Measurements from ENCODE around the gene NHLRC2. TPM values are rescaled to one million over a fixed set of nuclear protein-coding genes. Genes with fewer than 3 reads are reported as not detected.
"Not testable (repeated sequence)": the region's sequence is repeated elsewhere in the genome, so short reads cannot be mapped to it uniquely, and the experiment has no call there.

The NHLRC2 gene
- total RNA-seq, 1 donor, result 18.6 TPM

- TF ChIP-seq, protein P1, sequence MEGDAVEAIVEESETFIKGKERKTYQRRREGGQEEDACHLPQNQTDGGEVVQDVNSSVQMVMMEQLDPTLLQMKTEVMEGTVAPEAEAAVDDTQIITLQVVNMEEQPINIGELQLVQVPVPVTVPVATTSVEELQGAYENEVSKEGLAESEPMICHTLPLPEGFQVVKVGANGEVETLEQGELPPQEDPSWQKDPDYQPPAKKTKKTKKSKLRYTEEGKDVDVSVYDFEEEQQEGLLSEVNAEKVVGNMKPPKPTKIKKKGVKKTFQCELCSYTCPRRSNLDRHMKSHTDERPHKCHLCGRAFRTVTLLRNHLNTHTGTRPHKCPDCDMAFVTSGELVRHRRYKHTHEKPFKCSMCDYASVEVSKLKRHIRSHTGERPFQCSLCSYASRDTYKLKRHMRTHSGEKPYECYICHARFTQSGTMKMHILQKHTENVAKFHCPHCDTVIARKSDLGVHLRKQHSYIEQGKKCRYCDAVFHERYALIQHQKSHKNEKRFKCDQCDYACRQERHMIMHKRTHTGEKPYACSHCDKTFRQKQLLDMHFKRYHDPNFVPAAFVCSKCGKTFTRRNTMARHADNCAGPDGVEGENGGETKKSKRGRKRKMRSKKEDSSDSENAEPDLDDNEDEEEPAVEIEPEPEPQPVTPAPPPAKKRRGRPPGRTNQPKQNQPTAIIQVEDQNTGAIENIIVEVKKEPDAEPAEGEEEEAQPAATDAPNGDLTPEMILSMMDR (IDR thresholded peaks at IDR 0.05; ENCODE audit: insufficient read depth, low read depth, low read length), result no peak
- DNase-seq (ENCODE audit: low read depth), result no peak
- no peak overlapping the region for H3K4me3 ChIP-seq (ENCODE audit: low read depth, low read length)
These were observed 86.7 kb downstream of the NHLRC2 start for GRCh38 chr10:113941140-113941539.

- DNase-seq (ENCODE audit: low read depth); H3K4me3 ChIP-seq (ENCODE audit: low read depth, low read length): not testable (repeated sequence)
These were observed 88.7 kb downstream of the NHLRC2 start for GRCh38 chr10:113943196-113943595.

- DNase-seq (ENCODE audit: low read depth), result peak; percentile 34
- H3K4me3 ChIP-seq (ENCODE audit: low read depth, low read length), result no peak overlapping the region
- TF ChIP-seq, protein P1 (IDR thresholded peaks at IDR 0.05; ENCODE audit: insufficient read depth, low read depth, low read length), result no peak
These were observed 90.7 kb downstream of the NHLRC2 start for GRCh38 chr10:113945075-113945686.

DNA sequence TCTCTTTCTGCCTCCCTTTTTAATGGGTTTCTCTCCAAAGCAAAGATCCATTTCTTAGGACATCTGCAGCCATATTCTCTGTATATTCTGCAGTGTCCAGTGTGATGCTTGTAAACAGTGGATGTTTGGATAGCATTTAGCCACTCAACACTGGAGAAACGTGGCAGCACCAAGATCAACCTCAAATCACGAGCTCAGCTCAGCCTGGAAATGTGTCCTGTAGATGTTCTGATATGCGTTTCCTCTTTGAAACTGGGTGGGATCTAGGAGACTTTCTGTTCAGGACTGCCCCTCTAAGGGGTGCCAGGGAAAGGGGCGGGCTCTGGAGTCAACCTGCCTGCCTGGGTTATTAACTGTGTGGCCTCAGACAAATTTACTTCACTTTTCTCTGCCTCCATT lies 91.2 kb downstream of the NHLRC2 start:
- no peak overlapping the region for H3K4me3 ChIP-seq (ENCODE audit: low read depth, low read length)
- no peak for DNase-seq (ENCODE audit: low read depth)
- TF ChIP-seq, protein P1 (IDR thresholded peaks at IDR 0.05; ENCODE audit: insufficient read depth, low read depth, low read length), result no peak

- no peak for DNase-seq (ENCODE audit: low read depth)
- H3K4me3 ChIP-seq (ENCODE audit: low read depth, low read length), result no peak overlapping the region
- TF ChIP-seq, protein P1 (IDR thresholded peaks at IDR 0.05; ENCODE audit: insufficient read depth, low read depth, low read length), result no peak
These were observed 93.0 kb downstream of the NHLRC2 start for GRCh38 chr10:113947184-113948041.

DNA sequence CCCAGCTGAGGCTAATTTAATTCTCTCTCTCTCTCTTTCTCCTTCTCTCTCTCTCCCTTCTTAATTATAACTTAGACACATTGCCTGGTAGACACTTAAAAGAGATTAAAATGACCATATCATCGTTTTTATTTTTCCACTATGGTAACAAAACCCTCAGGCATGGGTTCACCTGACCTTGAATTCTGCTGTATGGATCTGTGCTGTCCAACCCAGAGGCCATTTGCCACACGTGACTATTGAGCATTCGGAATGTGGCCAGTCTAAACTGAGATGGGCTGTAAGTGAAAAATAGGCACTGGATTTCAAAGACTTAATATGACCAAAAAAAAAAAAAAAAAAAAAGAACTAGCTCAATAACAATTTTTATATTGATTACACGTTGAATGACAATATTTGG lies 93.6 kb downstream of the NHLRC2 start:
- no peak overlapping the region for H3K4me3 ChIP-seq (ENCODE audit: low read depth, low read length)
- TF ChIP-seq, protein P1 (IDR thresholded peaks at IDR 0.05; ENCODE audit: insufficient read depth, low read depth, low read length), result no peak
- DNase-seq (ENCODE audit: low read depth), result no peak

GRCh38 chr10:113950268-113950667 lies 95.8 kb downstream of the NHLRC2 start:
- TF ChIP-seq, protein P1 (IDR thresholded peaks at IDR 0.05; ENCODE audit: insufficient read depth, low read depth, low read length), result no peak
- H3K4me3 ChIP-seq (ENCODE audit: low read depth, low read length), result no peak overlapping the region
- no peak for DNase-seq (ENCODE audit: low read depth)
